Measurements from ENCODE around the gene PDSS2. TPM values are rescaled to one million over a fixed set of nuclear protein-coding genes. Genes with fewer than 3 reads are reported as not detected.

The PDSS2 gene
- total RNA-seq, 1 donor from 2014 or later, result 14.9 TPM

- DNase-seq (ENCODE audit: low read depth, low spot score), result no peak
- Mint-ChIP-seq H3K36me3 (ENCODE audit: low read depth) (peaks cover 45% of the 10 kb centered on the region), H3K4me3 (no peak overlapping the region), H3K27ac (ENCODE audit: unreplicated experiment) (no peak overlapping the region), H3K4me1 (peaks cover under 1% of the 10 kb centered on the region), H3K9me3 (peaks cover 21% of the 10 kb centered on the region), H3K27me3 (ENCODE audit: low read depth) (no peaks in the 10 kb centered on the region)
- TF ChIP-seq CTCF (conservative IDR thresholded peaks at IDR 0.05), result no peak
Observed at GRCh38 chr6:107448776-107449175, 10.6 kb downstream of the PDSS2 start.

GRCh38 chr6:107447663-107448216 lies 11.6 kb downstream of the PDSS2 start:
- Mint-ChIP-seq H3K27me3 (ENCODE audit: low read depth) (no peaks in the 10 kb centered on the region), H3K9me3 (peaks cover 21% of the 10 kb centered on the region), H3K4me1 (peaks cover 11% of the 10 kb centered on the region), H3K36me3 (ENCODE audit: low read depth) (peaks cover 42% of the 10 kb centered on the region), H3K4me3 (no peak overlapping the region), H3K27ac (ENCODE audit: unreplicated experiment) (no peak overlapping the region)
- TF ChIP-seq CTCF (conservative IDR thresholded peaks at IDR 0.05), result no peak
- DNase-seq (ENCODE audit: low read depth, low spot score), result no peak

- peaks cover 28% of the 10 kb centered on the region for H3K36me3 Mint-ChIP-seq (ENCODE audit: low read depth)
- peaks cover 17% of the 10 kb centered on the region for H3K4me1 Mint-ChIP-seq
- DNase-seq (ENCODE audit: low read depth, low spot score), result no peak
- no peak for TF ChIP-seq CTCF (conservative IDR thresholded peaks at IDR 0.05)
- peaks cover 14% of the 10 kb centered on the region for H3K9me3 Mint-ChIP-seq
- no peak overlapping the region for H3K27ac Mint-ChIP-seq (ENCODE audit: unreplicated experiment)
- H3K4me3 Mint-ChIP-seq, result no peak overlapping the region
- no peaks in the 10 kb centered on the region for H3K27me3 Mint-ChIP-seq (ENCODE audit: low read depth)
Observed at GRCh38 chr6:107444277-107444676, 15.1 kb downstream of the PDSS2 start.

- peaks cover 17% of the 10 kb centered on the region for H3K4me1 Mint-ChIP-seq
- no peak overlapping the region for H3K4me3 Mint-ChIP-seq
- TF ChIP-seq CTCF (conservative IDR thresholded peaks at IDR 0.05), result no peak
- no peaks in the 10 kb centered on the region for H3K27me3 Mint-ChIP-seq (ENCODE audit: low read depth)
- no peak overlapping the region for H3K27ac Mint-ChIP-seq (ENCODE audit: unreplicated experiment)
- DNase-seq (ENCODE audit: low read depth, low spot score), result no peak
- H3K9me3 Mint-ChIP-seq, result peaks cover 8% of the 10 kb centered on the region
- peaks cover 22% of the 10 kb centered on the region for H3K36me3 Mint-ChIP-seq (ENCODE audit: low read depth)
Observed at GRCh38 chr6:107443608-107444267, 15.6 kb downstream of the PDSS2 start.

GRCh38 chr6:107442938-107443607 lies 16.3 kb downstream of the PDSS2 start:
- Mint-ChIP-seq H3K27me3 (ENCODE audit: low read depth) (no peaks in the 10 kb centered on the region), H3K9me3 (peaks cover 3% of the 10 kb centered on the region), H3K27ac (ENCODE audit: unreplicated experiment) (no peak overlapping the region), H3K36me3 (ENCODE audit: low read depth) (peaks cover 16% of the 10 kb centered on the region), H3K4me3 (no peak overlapping the region), H3K4me1 (peaks cover 17% of the 10 kb centered on the region)
- DNase-seq (ENCODE audit: low read depth, low spot score), result no peak
- TF ChIP-seq CTCF (conservative IDR thresholded peaks at IDR 0.05), result no peak

All from neural crest cell (in vitro differentiated cells).